HG03159 (cell line): Measurements from ENCODE around the gene FKBP10.
"Not testable (repeated sequence)": the region's sequence is repeated elsewhere in the genome, so short reads cannot be mapped to it uniquely, and the experiment has no call there.

Experiments
- ATAC-seq: cut with Tn5 transposase; IDR thresholded peaks from one replicate; pipeline ENCODE4 v1.9.1; 2021; ENCODE audit warnings: mild to moderate bottlenecking, moderate library complexity; ENCODE audit not compliant: unreplicated experiment

The FKBP10 gene

GRCh38 chr17:41812381-41813151 lies at the start of gene FKBP10:
FKBP10 (plus strand) TSS chr17:41813004; CDS start chr17:41813035, 31 bp downstream.
- ATAC-seq, result peak; percentile 23

GRCh38 chr17:41763327-41763726 lies 49.5 kb upstream of the FKBP10 start:
- ATAC-seq, result no peak

- no peak for ATAC-seq
Observed at GRCh38 chr17:41766135-41766534, 46.7 kb upstream of the FKBP10 start.

GRCh38 chr17:41767324-41768042 lies 45.3 kb upstream of the FKBP10 start:
- no peak for ATAC-seq

GRCh38 chr17:41768682-41769288 lies 44.0 kb upstream of the FKBP10 start:
- no peak for ATAC-seq

GRCh38 chr17:41769346-41769862 lies 43.4 kb upstream of the FKBP10 start:
- ATAC-seq, result no peak

GRCh38 chr17:41769985-41770384 lies 42.8 kb upstream of the FKBP10 start:
- ATAC-seq, result no peak

- no peak for ATAC-seq
Observed at GRCh38 chr17:41771389-41772206, 41.2 kb upstream of the FKBP10 start.

GRCh38 chr17:41772218-41772585 lies 40.6 kb upstream of the FKBP10 start:
- ATAC-seq, result no peak

GRCh38 chr17:41772586-41773189 lies 40.1 kb upstream of the FKBP10 start:
- no peak for ATAC-seq

GRCh38 chr17:41773190-41773588 lies 39.6 kb upstream of the FKBP10 start:
- ATAC-seq, result no peak

GRCh38 chr17:41773731-41774193 lies 39.0 kb upstream of the FKBP10 start:
- no peak for ATAC-seq

GRCh38 chr17:41775394-41776226 lies 37.2 kb upstream of the FKBP10 start:
- ATAC-seq, result no peak

GRCh38 chr17:41776262-41776900 lies 36.4 kb upstream of the FKBP10 start:
- not testable (repeated sequence) for ATAC-seq

- ATAC-seq, result no peak
Observed at GRCh38 chr17:41777157-41777573, 35.6 kb upstream of the FKBP10 start.

- ATAC-seq, result no peak
Observed at GRCh38 chr17:41777574-41778188, 35.1 kb upstream of the FKBP10 start.

GRCh38 chr17:41779954-41780353 lies 32.9 kb upstream of the FKBP10 start:
- no peak for ATAC-seq

GRCh38 chr17:41781404-41782110 lies 31.2 kb upstream of the FKBP10 start:
- ATAC-seq, result no peak
